KOPT-K1 (cell line): ENCODE measurements around the gene FMN2.

ENCODE experiments used
- H3K27ac ChIP-seq: fragments of 200-600 bp; sonication (generic); 2 replicates; pipeline ENCODE4 v1.5.1; 2016; ENCODE audit warnings: antibody characterized with exemption, mild to moderate bottlenecking, low read depth, low read length; ENCODE audit not compliant: poor library complexity, severe bottlenecking
- H3K36me3 ChIP-seq: fragments of 200-600 bp; sonication (generic); 2 replicates; pipeline ENCODE4 v1.5.1; 2017; ENCODE audit warnings: antibody characterized with exemption, mild to moderate bottlenecking, low read length, moderate library complexity; ENCODE audit not compliant: insufficient read depth
- H3K9me3 ChIP-seq: fragments of 200-600 bp; sonication (generic); 2 replicates; pipeline ENCODE4 v1.5.1; 2017; ENCODE audit warnings: antibody characterized with exemption, low read length, mild to moderate bottlenecking; ENCODE audit not compliant: insufficient read depth, poor library complexity, severe bottlenecking

FMN2 gene

GRCh38 chr1:240090957-240091600 lies 604 bp upstream of the FMN2 start:
- Histone ChIP-seq H3K27ac (no peak overlapping the region), H3K36me3 (no peaks in the 10 kb centered on the region), H3K9me3 (no peaks in the 10 kb centered on the region)

- Histone ChIP-seq H3K36me3 (no peaks in the 10 kb centered on the region), H3K9me3 (no peaks in the 10 kb centered on the region), H3K27ac (no peak overlapping the region)
Observed at GRCh38 chr1:240092301-240093119, 827 bp downstream of the FMN2 start.

- no peaks in the 10 kb centered on the region for H3K9me3 ChIP-seq
- H3K27ac ChIP-seq, result no peak overlapping the region
- no peaks in the 10 kb centered on the region for H3K36me3 ChIP-seq
Observed at GRCh38 chr1:240093120-240093961, 1.7 kb downstream of the FMN2 start.

- Histone ChIP-seq H3K9me3 (no peaks in the 10 kb centered on the region), H3K36me3 (no peaks in the 10 kb centered on the region), H3K27ac (no peak overlapping the region)
Observed at GRCh38 chr1:240094041-240094722, 2.5 kb downstream of the FMN2 start.

GRCh38 chr1:240096974-240097373 lies 5.3 kb downstream of the FMN2 start:
- Histone ChIP-seq H3K9me3 (no peaks in the 10 kb centered on the region), H3K27ac (no peak overlapping the region), H3K36me3 (no peaks in the 10 kb centered on the region)

GRCh38 chr1:240098534-240098933 lies 6.9 kb downstream of the FMN2 start:
- Histone ChIP-seq H3K36me3 (no peaks in the 10 kb centered on the region), H3K9me3 (no peaks in the 10 kb centered on the region), H3K27ac (no peak overlapping the region)

- Histone ChIP-seq H3K9me3 (no peaks in the 10 kb centered on the region), H3K36me3 (no peaks in the 10 kb centered on the region), H3K27ac (no peak overlapping the region)
Observed at GRCh38 chr1:240099329-240099728, 7.6 kb downstream of the FMN2 start.

GRCh38 chr1:240099748-240100147 lies 8.1 kb downstream of the FMN2 start:
- Histone ChIP-seq H3K36me3 (no peaks in the 10 kb centered on the region), H3K27ac (no peak overlapping the region), H3K9me3 (no peaks in the 10 kb centered on the region)

GRCh38 chr1:240100371-240100934 lies 8.8 kb downstream of the FMN2 start:
- H3K9me3 ChIP-seq, result no peaks in the 10 kb centered on the region
- H3K27ac ChIP-seq, result no peak overlapping the region

GRCh38 chr1:240101306-240101705 lies 9.6 kb downstream of the FMN2 start:
- Histone ChIP-seq H3K36me3 (no peaks in the 10 kb centered on the region), H3K9me3 (no peaks in the 10 kb centered on the region), H3K27ac (no peak overlapping the region)

More at GRCh38 chr1:240100371-240100934, 8.8 kb downstream of the FMN2 start:
- H3K36me3 ChIP-seq, result no peaks in the 10 kb centered on the region

GRCh38 chr1:240101737-240102136 lies 10.1 kb downstream of the FMN2 start:
- Histone ChIP-seq H3K36me3 (no peaks in the 10 kb centered on the region), H3K27ac (no peak overlapping the region), H3K9me3 (no peaks in the 10 kb centered on the region)

- Histone ChIP-seq H3K27ac (no peak overlapping the region), H3K36me3 (no peaks in the 10 kb centered on the region), H3K9me3 (no peaks in the 10 kb centered on the region)
Observed at GRCh38 chr1:240104672-240105071, 13.0 kb downstream of the FMN2 start.

GRCh38 chr1:240107058-240107684 lies 15.5 kb downstream of the FMN2 start:
- Histone ChIP-seq H3K27ac (no peak overlapping the region), H3K36me3 (no peaks in the 10 kb centered on the region), H3K9me3 (no peaks in the 10 kb centered on the region)

GRCh38 chr1:240109130-240109529 lies 17.4 kb downstream of the FMN2 start:
- Histone ChIP-seq H3K27ac (no peak overlapping the region), H3K36me3 (no peaks in the 10 kb centered on the region), H3K9me3 (no peaks in the 10 kb centered on the region)
